Activated T-cell treated with anti-CD3 and anti-CD28 coated beads, Interleukin-2, amount 50 U/mL, for 72 hours (primary cell): ENCODE results near the gene SPP2. TPM values are rescaled to one million over a fixed set of nuclear protein-coding genes. Genes with fewer than 3 reads are reported as not detected.
A peak's percentile ranks its signal among the peaks of the same experiment; 100 is the strongest.

ENCODE experiments used
- ATAC-seq, 2 donors: fragments of 150-1000 bp; cut with Tn5 transposase; replicated peaks in 1 of 2; 2 replicates each; pipeline ENCODE4 v1.10.0; 2021; ENCODE audit warnings: moderate library complexity in 2 of 2, mild to moderate bottlenecking in 1 of 2
- DNase-seq, 2 donors: peaks; one replicate each; pipeline ENCODE4 v3.0.0; 2021 to 2022; ENCODE audit warnings: mixed read lengths in 1 of 2
- H3K27ac Mint-ChIP-seq: one replicate; pipeline ENCODE4 v1.8.0; 2022; ENCODE audit warnings: mild to moderate bottlenecking, moderate library complexity, mixed read lengths
- H3K27me3 Mint-ChIP-seq: one replicate; pipeline ENCODE4 v1.8.0; 2022; ENCODE audit warnings: low read depth, mixed read lengths
- H3K36me3 Mint-ChIP-seq, 2 donors: one replicate each; pipeline ENCODE4 v1.8.0; 2022; ENCODE audit warnings: mixed read lengths in 2 of 2, mild to moderate bottlenecking in 1 of 2; ENCODE audit not compliant: insufficient read depth in 2 of 2
- H3K4me1 Mint-ChIP-seq: one replicate; pipeline ENCODE4 v1.8.0; 2022; ENCODE audit warnings: low read depth, mixed read lengths
- H3K4me3 Mint-ChIP-seq, 2 donors: one replicate each; pipeline ENCODE4 v1.8.0; 2022; ENCODE audit warnings: mild to moderate bottlenecking in 2 of 2, mixed read lengths in 2 of 2, moderate library complexity in 2 of 2
- H3K9me3 Mint-ChIP-seq, 2 donors: one replicate each; pipeline ENCODE4 v1.8.0; 2022; ENCODE audit warnings: mixed read lengths in 2 of 2
- total RNA-seq, 2 donors: library from RNA; stranded (reverse); gene quantifications; one replicate each; pipeline ENCODE4 v1.2.3, GENCODE V29; 2022

Gene SPP2
- total RNA-seq, 2 donors from 2014 or later, result not detected

DNA sequence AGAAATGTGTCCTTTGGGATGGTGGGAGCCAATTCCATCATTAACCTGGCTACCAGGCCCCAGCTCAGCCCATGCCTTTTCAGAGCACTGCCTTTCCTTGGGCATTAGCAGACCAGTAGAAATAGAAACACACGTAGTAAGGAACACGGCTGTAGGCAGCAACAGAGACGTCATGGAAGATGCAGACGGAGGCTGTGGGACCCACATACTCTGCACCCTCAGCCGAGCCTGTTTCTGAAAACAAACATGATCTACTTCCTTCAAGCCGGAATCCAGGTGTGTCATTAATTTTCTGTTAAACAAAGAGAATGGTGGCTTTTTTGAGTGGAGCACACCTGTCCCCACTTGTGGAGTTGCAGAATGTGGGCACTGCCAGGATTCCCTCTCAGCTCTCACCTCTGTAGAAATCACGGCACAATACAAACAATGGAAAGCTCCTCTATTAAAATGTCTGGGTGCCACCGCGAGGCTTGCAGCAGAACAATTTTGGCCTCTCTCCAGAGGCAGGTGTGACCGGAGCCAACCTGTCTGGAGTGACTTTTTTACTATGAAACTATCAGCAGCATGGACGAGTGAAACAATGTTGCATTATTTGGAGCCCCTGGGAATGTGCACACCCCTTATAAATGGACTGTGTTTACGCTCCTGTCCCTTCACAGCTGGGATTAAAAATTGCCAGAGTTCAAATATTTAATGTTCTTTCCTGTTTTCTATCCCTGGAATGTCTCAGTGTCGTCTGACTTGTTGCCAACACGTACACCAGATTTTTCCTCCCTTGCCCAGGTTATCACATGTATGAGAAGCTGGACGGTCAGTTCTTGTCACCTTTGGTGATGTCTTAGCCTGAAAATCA, 31.7 kb downstream of the SPP2 start:
- Mint-ChIP-seq H3K27me3 (peaks cover 14% of the 10 kb centered on the region), H3K9me3 (peaks cover 1 to 2% of the 10 kb centered on the region in 2 donors), H3K27ac (no peak overlapping the region), H3K4me3 (no peak overlapping the region), H3K36me3 (peaks cover 0 to 1% of the 10 kb centered on the region in 2 donors), H3K4me1 (peaks cover 23% of the 10 kb centered on the region)
- DNase-seq (no peak), ATAC-seq (no peak)

DNA sequence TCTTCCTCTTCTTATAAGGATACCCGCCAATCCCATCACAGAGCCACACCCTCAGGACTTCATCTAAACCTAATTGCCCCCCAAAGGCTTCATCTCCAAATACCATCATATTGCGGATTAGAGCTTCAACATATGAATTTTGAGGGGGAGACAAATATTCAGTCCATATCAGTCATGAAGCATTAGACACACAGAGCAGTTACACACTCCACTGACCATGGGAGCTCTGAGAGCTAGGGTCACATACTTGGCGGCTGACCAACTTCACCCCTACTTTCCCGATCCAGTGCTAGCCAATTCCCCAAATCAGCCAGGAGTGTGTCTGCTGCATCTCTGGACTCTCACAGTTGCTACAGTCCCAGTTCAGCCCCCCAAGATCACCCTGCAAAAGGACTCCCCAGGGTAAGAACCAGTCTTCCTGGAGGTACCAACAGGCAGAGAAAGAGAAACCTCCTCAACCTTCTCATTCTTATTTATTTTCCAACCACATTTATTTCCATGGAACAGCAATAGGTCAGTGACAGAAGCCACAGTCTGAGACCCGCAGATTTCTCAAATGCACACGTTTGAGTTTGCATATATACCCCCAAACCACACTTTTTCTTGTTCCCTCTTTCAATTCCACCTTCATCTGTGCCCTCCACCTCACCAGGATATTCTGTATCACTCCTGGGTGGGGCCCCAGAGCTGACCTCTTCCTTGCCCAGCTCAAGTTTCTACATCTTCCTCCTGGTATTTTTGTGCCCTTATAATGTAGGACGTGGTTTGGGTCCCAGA, 33.3 kb downstream of the SPP2 start:
- Mint-ChIP-seq H3K9me3 (peaks cover 3 to 4% of the 10 kb centered on the region in 2 donors), H3K36me3 (peaks cover 0 to 1% of the 10 kb centered on the region in 2 donors), H3K4me1 (peaks cover 23% of the 10 kb centered on the region), H3K4me3 (peak overlapping the region in 1 of 2 donors; percentile 37), H3K27ac (peak overlapping the region; percentile 58), H3K27me3 (peaks cover 14% of the 10 kb centered on the region)
- ATAC-seq (no peak), DNase-seq (no peak)

DNA sequence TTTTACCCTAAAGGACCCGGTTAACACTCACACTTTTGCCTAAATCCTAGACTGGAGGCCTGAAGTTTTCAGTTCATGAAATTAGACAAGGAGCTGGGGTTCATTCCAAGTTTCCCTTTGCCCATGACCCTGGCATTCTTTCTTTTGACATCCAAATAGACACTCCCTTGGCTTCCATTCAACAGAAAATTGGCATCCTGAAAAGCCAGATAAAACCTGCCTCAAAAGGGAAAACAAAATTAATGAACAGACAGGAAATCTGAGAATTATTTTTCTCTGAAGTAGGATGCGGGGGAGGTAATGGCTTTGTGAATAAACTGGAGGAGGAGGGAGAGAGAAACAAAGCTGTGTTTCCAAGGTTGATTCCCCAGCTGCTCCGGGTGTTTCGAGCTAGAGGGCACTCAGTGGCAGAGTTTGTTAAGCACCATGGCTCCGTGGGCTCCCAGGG, 41.0 kb downstream of the SPP2 start:
- DNase-seq (no peak), ATAC-seq (no peak)
- Mint-ChIP-seq H3K4me1 (no peaks in the 10 kb centered on the region), H3K27me3 (no peaks in the 10 kb centered on the region), H3K4me3 (no peak overlapping the region), H3K36me3 (no peaks in the 10 kb centered on the region), H3K9me3 (peaks cover 3 to 9% of the 10 kb centered on the region in 2 donors), H3K27ac (no peak overlapping the region)

DNA sequence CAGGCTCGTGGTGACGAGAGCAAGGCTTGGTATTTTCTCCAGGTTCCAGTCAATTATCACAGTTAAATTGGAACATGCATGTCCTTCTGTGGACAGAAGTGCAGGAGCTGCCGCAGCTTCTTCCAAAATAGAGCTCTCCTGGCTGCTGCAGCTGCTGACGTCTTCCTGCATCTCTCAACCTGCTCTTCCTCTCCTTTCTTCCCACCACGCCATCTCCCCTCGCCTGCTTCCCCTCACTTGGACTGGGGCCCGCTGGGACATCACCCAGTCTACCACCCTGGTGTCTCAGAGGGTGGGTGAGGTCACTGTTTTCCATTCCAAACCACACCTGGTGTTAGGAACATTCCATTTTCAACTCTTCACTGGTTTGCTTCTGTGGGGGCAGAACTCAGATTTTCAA, 41.4 kb downstream of the SPP2 start:
- peaks cover 3 to 9% of the 10 kb centered on the region in 2 donors for H3K9me3 Mint-ChIP-seq
- no peak for DNase-seq

DNA sequence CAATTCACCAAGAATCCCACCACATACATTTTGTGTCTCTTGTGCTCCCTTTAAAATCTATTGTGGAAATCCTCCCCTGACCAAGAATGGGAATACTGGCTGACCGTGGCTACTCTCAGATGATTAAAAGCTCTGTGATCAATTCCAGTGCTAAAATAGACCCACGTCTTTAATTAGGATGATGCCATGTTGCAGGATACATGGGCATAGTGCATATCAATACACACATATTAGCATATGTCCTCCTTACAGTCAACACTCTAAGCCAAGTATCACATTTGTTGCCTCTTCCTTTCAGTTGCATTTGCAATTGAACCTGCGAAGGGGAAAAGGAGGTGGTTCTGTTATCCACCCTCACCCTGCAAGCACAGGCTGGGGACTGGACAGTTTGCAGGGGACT, 41.8 kb downstream of the SPP2 start:
- peaks cover 3 to 9% of the 10 kb centered on the region in 2 donors for H3K9me3 Mint-ChIP-seq
- H3K27ac Mint-ChIP-seq, result no peak overlapping the region
- DNase-seq (no peak), ATAC-seq (no peak)
- H3K36me3 Mint-ChIP-seq, result no peaks in the 10 kb centered on the region
- no peaks in the 10 kb centered on the region for H3K4me1 Mint-ChIP-seq
- H3K27me3 Mint-ChIP-seq, result no peaks in the 10 kb centered on the region
- H3K4me3 Mint-ChIP-seq, result no peak overlapping the region

More for the DNA sequence above, 41.4 kb downstream of the SPP2 start:
- no peak for ATAC-seq
- Mint-ChIP-seq H3K27ac (no peak overlapping the region), H3K4me3 (no peak overlapping the region), H3K27me3 (no peaks in the 10 kb centered on the region), H3K4me1 (no peaks in the 10 kb centered on the region), H3K36me3 (no peaks in the 10 kb centered on the region)

DNA sequence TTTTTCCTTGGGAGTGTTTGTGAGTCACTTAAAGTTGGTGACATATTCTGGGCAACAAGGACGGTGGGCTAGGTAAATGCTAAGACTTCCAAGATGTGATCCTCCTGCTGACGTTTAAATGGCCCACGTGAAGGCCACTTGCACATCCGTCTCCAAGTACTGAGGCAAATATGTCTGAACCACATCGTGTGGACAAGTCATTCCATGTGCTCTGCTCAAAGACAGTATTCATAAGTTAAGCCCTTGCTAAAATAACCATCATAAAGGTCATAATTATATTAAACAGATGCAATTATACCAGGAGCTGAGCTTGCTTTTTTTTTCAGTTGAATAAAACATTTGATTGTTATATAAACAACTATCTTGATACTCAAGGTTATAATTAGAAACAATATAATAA, 44.8 kb downstream of the SPP2 start:
- Mint-ChIP-seq H3K27me3 (no peaks in the 10 kb centered on the region), H3K36me3 (no peaks in the 10 kb centered on the region), H3K4me3 (no peak overlapping the region), H3K9me3 (peaks cover 0 to 2% of the 10 kb centered on the region in 2 donors), H3K4me1 (peaks cover 3% of the 10 kb centered on the region), H3K27ac (no peak overlapping the region)
- no peak for DNase-seq
- no peak for ATAC-seq

DNA sequence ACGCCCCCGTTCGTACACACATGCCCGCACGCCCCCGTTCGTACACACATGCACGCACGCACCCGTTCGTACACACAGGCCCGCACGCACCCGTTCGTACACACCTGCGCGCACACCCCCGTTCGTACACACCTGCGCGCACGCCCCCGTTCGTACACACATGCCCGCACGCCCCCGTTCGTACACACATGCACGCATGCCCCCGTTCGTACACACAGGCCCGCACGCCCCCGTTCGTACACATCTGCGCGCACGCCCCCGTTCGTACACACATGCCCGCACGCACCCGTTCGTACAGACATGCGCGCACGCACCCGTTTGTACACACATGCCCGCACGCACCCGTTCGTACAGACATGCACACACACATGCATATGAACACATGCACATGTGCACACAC, 45.7 kb downstream of the SPP2 start:
- ATAC-seq (no peak), DNase-seq (no peak)
- Mint-ChIP-seq H3K27me3 (no peaks in the 10 kb centered on the region), H3K4me1 (peaks cover 11% of the 10 kb centered on the region), H3K36me3 (no peaks in the 10 kb centered on the region), H3K4me3 (no peak overlapping the region), H3K27ac (no peak overlapping the region), H3K9me3 (peaks cover 0 to 2% of the 10 kb centered on the region in 2 donors)

GRCh38 chr2:234098681-234099080, 48.2 kb downstream of the SPP2 start:
- Mint-ChIP-seq H3K27ac (no peak overlapping the region), H3K4me1 (peaks cover 20% of the 10 kb centered on the region), H3K27me3 (no peaks in the 10 kb centered on the region), H3K4me3 (no peak overlapping the region), H3K9me3 (peaks cover 0 to 2% of the 10 kb centered on the region in 2 donors), H3K36me3 (no peaks in the 10 kb centered on the region)
- DNase-seq (no peak), ATAC-seq (no peak)

DNA sequence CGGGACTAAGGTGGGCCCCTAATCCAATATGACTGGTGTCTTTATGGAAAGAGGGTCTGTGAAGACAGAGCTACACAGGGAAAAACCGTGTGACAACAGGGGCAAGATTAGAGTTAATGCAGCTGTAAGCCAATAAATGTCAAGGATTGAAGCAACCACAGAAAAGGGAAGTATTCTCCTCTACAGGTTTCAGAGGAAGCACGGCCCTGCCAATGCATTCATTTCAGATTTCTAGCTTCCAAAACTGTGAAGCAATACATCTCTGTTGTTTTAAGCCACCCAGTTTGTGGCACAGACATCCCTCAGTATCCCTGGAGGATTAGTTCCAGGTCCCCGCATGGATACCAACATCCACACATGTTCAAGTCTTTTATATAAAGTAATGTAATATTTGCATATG, 48.8 kb downstream of the SPP2 start:
- Mint-ChIP-seq H3K4me3 (no peak overlapping the region), H3K27me3 (no peaks in the 10 kb centered on the region), H3K9me3 (peaks cover 0 to 2% of the 10 kb centered on the region in 2 donors), H3K4me1 (peaks cover 20% of the 10 kb centered on the region), H3K36me3 (no peaks in the 10 kb centered on the region), H3K27ac (no peak overlapping the region)
- DNase-seq, result no peak
- no peak for ATAC-seq

GRCh38 chr2:234100686-234101085, 50.2 kb downstream of the SPP2 start:
- Mint-ChIP-seq H3K4me3 (peak overlapping the region in 1 of 2 donors; percentile 8), H3K9me3 (peaks cover 0 to 2% of the 10 kb centered on the region in 2 donors), H3K4me1 (peaks cover 20% of the 10 kb centered on the region), H3K36me3 (no peaks in the 10 kb centered on the region), H3K27ac (peak overlapping the region; percentile 44), H3K27me3 (no peaks in the 10 kb centered on the region)
- DNase-seq (no peak), ATAC-seq (peak; percentile 27 to 30)

DNA sequence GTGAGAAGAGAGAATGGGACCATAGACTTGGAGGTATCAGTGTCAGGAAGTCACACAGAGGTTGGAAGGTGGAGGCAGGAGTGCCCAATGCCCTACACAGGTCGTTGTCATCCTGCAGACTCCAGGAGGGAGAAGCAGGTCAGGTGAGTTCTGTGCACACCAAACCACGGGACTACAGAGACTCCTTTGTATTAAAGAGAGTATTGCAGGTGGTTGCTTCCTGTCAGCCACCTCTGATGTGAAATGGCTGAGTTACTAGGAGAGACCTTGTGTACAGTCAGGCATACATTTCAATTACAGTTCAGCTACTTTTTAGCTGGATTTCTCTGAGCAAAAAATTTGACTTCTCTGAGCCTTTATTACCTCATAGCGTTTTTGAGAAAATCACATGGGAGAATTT, 51.6 kb downstream of the SPP2 start:
- no peaks in the 10 kb centered on the region for H3K27me3 Mint-ChIP-seq
- peak in 1 of 2 donors; percentile 21 for ATAC-seq
- H3K27ac Mint-ChIP-seq, result no peak overlapping the region
- no peak overlapping the region for H3K4me3 Mint-ChIP-seq
- peaks cover 0 to 2% of the 10 kb centered on the region in 2 donors for H3K36me3 Mint-ChIP-seq
- peaks cover 20% of the 10 kb centered on the region for H3K4me1 Mint-ChIP-seq
- H3K9me3 Mint-ChIP-seq, result peaks cover 0 to 3% of the 10 kb centered on the region in 2 donors
- no peak for DNase-seq

- no peaks in the 10 kb centered on the region for H3K27me3 Mint-ChIP-seq
- H3K4me1 Mint-ChIP-seq, result no peaks in the 10 kb centered on the region
- DNase-seq, result no peak
- H3K4me3 Mint-ChIP-seq, result no peak overlapping the region
- H3K27ac Mint-ChIP-seq, result no peak overlapping the region
- peaks cover 0 to 2% of the 10 kb centered on the region in 2 donors for H3K36me3 Mint-ChIP-seq
- ATAC-seq, result no peak
- H3K9me3 Mint-ChIP-seq, result peaks cover 0 to 3% of the 10 kb centered on the region in 2 donors
These were observed 57.4 kb downstream of the SPP2 start for GRCh38 chr2:234107861-234108260.

- DNase-seq, result no peak
- no peaks in the 10 kb centered on the region for H3K27me3 Mint-ChIP-seq
- H3K27ac Mint-ChIP-seq, result no peak overlapping the region
- no peak overlapping the region for H3K4me3 Mint-ChIP-seq
- peaks cover 0 to 3% of the 10 kb centered on the region in 2 donors for H3K9me3 Mint-ChIP-seq
- H3K4me1 Mint-ChIP-seq, result no peaks in the 10 kb centered on the region
- no peak for ATAC-seq
- peaks cover 0 to 2% of the 10 kb centered on the region in 2 donors for H3K36me3 Mint-ChIP-seq
These were observed 58.8 kb downstream of the SPP2 start for GRCh38 chr2:234109321-234109720.
